ENCODE data around the gene ABI3.
"Not testable (repeated sequence)": the region's sequence is repeated elsewhere in the genome, so short reads cannot be mapped to it uniquely, and the experiment has no call there.

ABI3 gene

DNA sequence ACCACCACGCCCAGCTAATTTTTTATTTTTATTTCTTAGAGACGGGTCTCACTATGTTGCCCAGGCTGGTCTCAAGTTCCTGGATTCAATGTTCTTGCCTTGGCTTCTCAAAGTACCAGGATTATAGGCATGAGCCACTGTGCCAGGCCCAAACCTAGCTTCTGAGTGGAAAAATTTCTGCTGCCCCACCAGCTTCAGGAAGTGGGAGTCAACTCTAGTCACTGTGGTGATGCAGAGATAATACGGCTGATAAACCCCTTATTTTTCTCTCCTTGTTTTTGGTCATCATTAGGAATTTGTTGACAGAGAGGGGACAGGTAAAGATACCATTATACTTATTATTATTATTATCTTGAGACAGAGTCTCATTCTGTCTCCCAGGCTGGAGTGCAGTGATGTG, 47.9 kb downstream of the ABI3 start:
- Histone ChIP-seq H3K79me2 (ENCODE audit: insufficient read depth, low read depth) (no peaks in the 10 kb centered on the region), H2AFZ (ENCODE audit: low read depth) (no peak overlapping the region), H3K4me3 (IDR thresholded peaks at IDR 0.05; ENCODE audit: insufficient read depth, low read depth, low read length) (no peak overlapping the region), H3K36me3 (ENCODE audit: insufficient read depth) (no peaks in the 10 kb centered on the region), H3K4me2 (no peak overlapping the region), H4K20me1 (ENCODE audit: insufficient read depth) (no peaks in the 10 kb centered on the region), H3K4me1 (ENCODE audit: low read depth, poor library complexity, severe bottlenecking) (no peaks in the 10 kb centered on the region), H3K27ac (no peak overlapping the region), H3K27me3 (ENCODE audit: insufficient read depth, low read depth) (peaks cover 6% of the 10 kb centered on the region; the same call in 1 of the 2 replicates), H3K9ac (no peak overlapping the region)
- TF ChIP-seq, protein P1, sequence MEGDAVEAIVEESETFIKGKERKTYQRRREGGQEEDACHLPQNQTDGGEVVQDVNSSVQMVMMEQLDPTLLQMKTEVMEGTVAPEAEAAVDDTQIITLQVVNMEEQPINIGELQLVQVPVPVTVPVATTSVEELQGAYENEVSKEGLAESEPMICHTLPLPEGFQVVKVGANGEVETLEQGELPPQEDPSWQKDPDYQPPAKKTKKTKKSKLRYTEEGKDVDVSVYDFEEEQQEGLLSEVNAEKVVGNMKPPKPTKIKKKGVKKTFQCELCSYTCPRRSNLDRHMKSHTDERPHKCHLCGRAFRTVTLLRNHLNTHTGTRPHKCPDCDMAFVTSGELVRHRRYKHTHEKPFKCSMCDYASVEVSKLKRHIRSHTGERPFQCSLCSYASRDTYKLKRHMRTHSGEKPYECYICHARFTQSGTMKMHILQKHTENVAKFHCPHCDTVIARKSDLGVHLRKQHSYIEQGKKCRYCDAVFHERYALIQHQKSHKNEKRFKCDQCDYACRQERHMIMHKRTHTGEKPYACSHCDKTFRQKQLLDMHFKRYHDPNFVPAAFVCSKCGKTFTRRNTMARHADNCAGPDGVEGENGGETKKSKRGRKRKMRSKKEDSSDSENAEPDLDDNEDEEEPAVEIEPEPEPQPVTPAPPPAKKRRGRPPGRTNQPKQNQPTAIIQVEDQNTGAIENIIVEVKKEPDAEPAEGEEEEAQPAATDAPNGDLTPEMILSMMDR (conservative IDR thresholded peaks at IDR 0.05; ENCODE audit: low read depth, low read length) = no peak

DNA sequence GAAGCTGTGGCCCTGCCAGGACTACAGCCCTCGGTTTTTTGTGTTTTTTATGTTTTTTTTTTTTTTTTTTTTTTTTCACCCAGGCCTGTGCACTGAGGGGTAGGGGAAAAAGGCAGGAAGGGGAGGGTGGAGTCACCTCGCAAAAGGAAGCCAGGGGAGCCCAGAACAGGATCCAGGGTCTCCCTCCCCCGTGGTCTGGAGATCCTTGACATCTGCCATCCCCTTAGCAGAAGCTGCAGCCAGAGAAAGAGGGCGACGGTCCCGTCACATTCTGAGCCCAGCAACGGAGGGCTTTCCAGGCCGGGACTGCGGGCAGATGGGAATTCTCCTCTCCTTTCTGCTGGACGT, 49.1 kb downstream of the ABI3 start:
- H3K4me3 ChIP-seq (IDR thresholded peaks at IDR 0.05; ENCODE audit: insufficient read depth, low read depth, low read length) = no peak overlapping the region
- H3K27me3 ChIP-seq (ENCODE audit: insufficient read depth, low read depth) = peaks cover 6% of the 10 kb centered on the region; the same call in 1 of the 2 replicates
- H3K4me2 ChIP-seq = peak overlapping the region; percentile 56
- H3K36me3 ChIP-seq (ENCODE audit: insufficient read depth) = no peaks in the 10 kb centered on the region
- no peak overlapping the region for H3K27ac ChIP-seq
- no peaks in the 10 kb centered on the region for H3K79me2 ChIP-seq (ENCODE audit: insufficient read depth, low read depth)
- H3K9ac ChIP-seq = no peak overlapping the region; the same call in 1 of the 2 replicates
- peak overlapping the region; percentile 50; the same call in 1 of the 2 replicates for H2AFZ ChIP-seq (ENCODE audit: low read depth)
- no peaks in the 10 kb centered on the region for H3K4me1 ChIP-seq (ENCODE audit: low read depth, poor library complexity, severe bottlenecking)
- TF ChIP-seq, protein P1 (conservative IDR thresholded peaks at IDR 0.05; ENCODE audit: low read depth, low read length) = no peak
- H4K20me1 ChIP-seq (ENCODE audit: insufficient read depth) = no peaks in the 10 kb centered on the region

DNA sequence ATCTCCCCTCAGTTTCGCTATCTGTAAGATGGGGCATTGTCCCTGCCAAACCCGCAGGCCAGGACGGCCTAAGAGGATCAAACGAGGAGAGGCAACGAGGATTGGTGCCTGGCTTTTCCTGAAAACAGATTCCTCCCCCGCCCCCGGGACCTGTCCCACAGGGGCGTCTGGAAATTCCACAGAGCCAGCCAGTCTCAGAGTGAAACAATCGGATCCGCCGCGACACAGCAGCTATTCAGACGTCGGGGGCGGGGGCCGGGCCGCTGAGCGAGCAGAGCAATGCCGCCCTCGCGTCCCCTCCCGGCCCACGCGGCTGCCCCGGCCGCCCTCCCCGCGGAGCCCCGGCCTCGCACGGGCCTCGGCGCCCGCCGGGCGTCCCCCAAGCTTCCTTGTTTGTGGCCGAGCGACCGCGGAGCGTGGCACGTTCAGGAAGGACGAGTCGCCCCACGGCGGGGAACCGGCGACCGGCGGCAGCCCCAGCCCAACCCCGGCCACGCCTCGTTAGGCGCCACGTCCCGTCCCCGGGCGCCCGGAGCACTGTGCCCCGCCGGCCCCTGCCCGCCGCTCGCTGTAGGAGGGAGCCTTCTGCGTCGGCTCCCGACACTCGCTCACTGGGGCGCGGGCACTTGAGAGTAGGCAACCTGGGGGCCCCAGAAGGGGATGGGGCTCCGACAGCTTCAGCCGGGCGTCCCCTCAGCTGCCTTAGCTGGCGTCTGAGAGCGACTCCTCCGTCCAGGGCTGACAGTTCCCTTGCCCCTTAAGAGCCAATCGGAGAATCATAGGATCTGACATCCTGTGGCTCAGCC, 49.7 kb downstream of the ABI3 start:
- H3K4me3 ChIP-seq (IDR thresholded peaks at IDR 0.05; ENCODE audit: insufficient read depth, low read depth, low read length) = no peak overlapping the region
- TF ChIP-seq, protein P1 (conservative IDR thresholded peaks at IDR 0.05; ENCODE audit: low read depth, low read length) = no peak
- H3K27me3 ChIP-seq (ENCODE audit: insufficient read depth, low read depth) = peaks cover 6% of the 10 kb centered on the region; the same call in 1 of the 2 replicates
- H3K36me3 ChIP-seq (ENCODE audit: insufficient read depth) = no peaks in the 10 kb centered on the region
- no peaks in the 10 kb centered on the region for H4K20me1 ChIP-seq (ENCODE audit: insufficient read depth)
- peak overlapping the region; percentile 50 for H2AFZ ChIP-seq (ENCODE audit: low read depth)
- H3K9ac ChIP-seq = peak overlapping the region; percentile 35; the same call in 1 of the 2 replicates
- H3K27ac ChIP-seq = no peak overlapping the region
- no peaks in the 10 kb centered on the region for H3K4me1 ChIP-seq (ENCODE audit: low read depth, poor library complexity, severe bottlenecking)
- no peaks in the 10 kb centered on the region for H3K79me2 ChIP-seq (ENCODE audit: insufficient read depth, low read depth)
- H3K4me2 ChIP-seq = peak overlapping the region; percentile 56

DNA sequence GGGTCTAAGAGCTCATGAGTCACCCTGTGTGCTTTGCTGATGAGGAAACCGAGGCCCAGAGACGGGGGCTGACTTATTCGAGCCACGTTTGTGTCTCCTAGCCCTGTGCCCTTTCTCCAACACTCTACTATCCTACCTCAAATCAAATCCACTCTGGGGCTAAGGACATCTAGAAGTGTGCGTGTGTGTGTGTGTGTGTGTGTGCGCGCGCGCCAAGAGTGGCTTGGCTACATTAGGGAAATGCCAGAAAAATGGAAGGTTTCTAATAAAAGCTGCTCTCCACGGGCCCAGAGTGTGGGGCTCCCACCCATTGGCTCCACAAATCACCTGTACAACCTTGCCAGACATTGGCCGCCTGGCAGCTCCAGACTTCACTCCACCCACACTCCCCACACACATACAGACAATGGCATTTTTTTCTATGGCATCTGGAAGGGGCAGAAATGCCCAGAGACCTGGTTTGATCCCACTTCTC, 50.3 kb downstream of the ABI3 start:
- H3K4me2 ChIP-seq = peak overlapping the region; percentile 56; the same call in 1 of the 2 replicates
- no peak overlapping the region for H3K9ac ChIP-seq

DNA sequence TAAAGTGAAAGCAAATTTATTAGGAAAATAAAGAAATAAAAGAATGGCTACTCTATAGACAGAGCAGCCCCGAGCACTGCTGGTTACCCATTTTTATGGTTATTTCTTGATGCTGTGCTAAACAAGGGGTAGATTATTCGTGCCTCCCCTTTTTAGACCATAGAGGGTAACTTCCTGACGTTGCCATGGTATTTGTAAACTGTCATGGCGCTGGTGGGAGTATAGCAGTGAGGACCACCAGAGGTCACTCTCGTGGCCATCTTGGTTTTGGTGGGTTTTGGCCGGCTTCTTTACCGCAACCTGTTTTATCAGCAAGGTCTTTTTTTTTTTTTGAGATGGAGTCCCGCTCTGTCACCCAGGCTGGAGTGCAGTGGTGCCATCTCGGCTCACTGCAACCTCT, 51.0 kb downstream of the ABI3 start:
- not testable (repeated sequence) for H3K9ac ChIP-seq; H3K4me1 ChIP-seq (ENCODE audit: low read depth, poor library complexity, severe bottlenecking); H3K4me3 ChIP-seq (IDR thresholded peaks at IDR 0.05; ENCODE audit: insufficient read depth, low read depth, low read length); H3K27me3 ChIP-seq (ENCODE audit: insufficient read depth, low read depth); H3K27ac ChIP-seq; H3K36me3 ChIP-seq (ENCODE audit: insufficient read depth); H4K20me1 ChIP-seq (ENCODE audit: insufficient read depth); H3K4me2 ChIP-seq; H2AFZ ChIP-seq (ENCODE audit: low read depth); H3K79me2 ChIP-seq (ENCODE audit: insufficient read depth, low read depth)

More for the DNA sequence above, 50.3 kb downstream of the ABI3 start:
- TF ChIP-seq, protein P1 (conservative IDR thresholded peaks at IDR 0.05; ENCODE audit: low read depth, low read length) = no peak
- no peaks in the 10 kb centered on the region for H4K20me1 ChIP-seq (ENCODE audit: insufficient read depth)
- H3K4me1 ChIP-seq (ENCODE audit: low read depth, poor library complexity, severe bottlenecking) = no peaks in the 10 kb centered on the region
- no peak overlapping the region for H3K4me3 ChIP-seq (IDR thresholded peaks at IDR 0.05; ENCODE audit: insufficient read depth, low read depth, low read length)
- no peaks in the 10 kb centered on the region for H3K36me3 ChIP-seq (ENCODE audit: insufficient read depth)
- peak overlapping the region; percentile 50 for H2AFZ ChIP-seq (ENCODE audit: low read depth)
- H3K27me3 ChIP-seq (ENCODE audit: insufficient read depth, low read depth) = peaks cover 6% of the 10 kb centered on the region; the same call in 1 of the 2 replicates
- no peaks in the 10 kb centered on the region for H3K79me2 ChIP-seq (ENCODE audit: insufficient read depth, low read depth)
- no peak overlapping the region for H3K27ac ChIP-seq

Measured in KMS-11 (cell line).